ENCODE measurements around the gene LOXHD1.

GRCh38 chr18:46587600-46587999, 69.4 kb downstream of the LOXHD1 start:
- TF ChIP-seq CTCF (IDR thresholded peaks at IDR 0.05) (no peak), EZH2 (IDR thresholded peaks at IDR 0.05; ENCODE audit: borderline replicate concordance, insufficient read depth, low read depth, low read length, poor library complexity, severe bottlenecking) (no peak)

All from B cell (primary cell).